Measurements from ENCODE around the gene TEPSIN.

Gene TEPSIN

GRCh38 chr17:81267390-81268067 is 28.7 kb upstream of the TEPSIN start:
- no peak for DNase-seq (ENCODE audit: low spot score)

- no peak for DNase-seq (ENCODE audit: low spot score)
Measured at GRCh38 chr17:81265576-81265975, 26.7 kb upstream of the TEPSIN start.

- no peak for DNase-seq (ENCODE audit: low spot score)
Measured at GRCh38 chr17:81264640-81265039, 25.8 kb upstream of the TEPSIN start.

- no peak for DNase-seq (ENCODE audit: low spot score)
Measured at GRCh38 chr17:81263371-81264181, 24.7 kb upstream of the TEPSIN start.

- no peak for DNase-seq (ENCODE audit: low spot score)
Measured at GRCh38 chr17:81261582-81262336, 22.9 kb upstream of the TEPSIN start.

GRCh38 chr17:81261096-81261495 is 22.2 kb upstream of the TEPSIN start:
- DNase-seq (ENCODE audit: low spot score) = no peak

GRCh38 chr17:81260641-81261040 is 21.8 kb upstream of the TEPSIN start:
- DNase-seq (ENCODE audit: low spot score) = no peak

- no peak for DNase-seq (ENCODE audit: low spot score)
Measured at GRCh38 chr17:81260171-81260570, 21.3 kb upstream of the TEPSIN start.

GRCh38 chr17:81259058-81259605 is 20.3 kb upstream of the TEPSIN start:
- no peak for DNase-seq (ENCODE audit: low spot score)

- DNase-seq (ENCODE audit: low spot score) = no peak
Measured at GRCh38 chr17:81258292-81258691, 19.4 kb upstream of the TEPSIN start.

- no peak for DNase-seq (ENCODE audit: low spot score)
Measured at GRCh38 chr17:81257533-81257932, 18.7 kb upstream of the TEPSIN start.

- no peak for DNase-seq (ENCODE audit: low spot score)
Measured at GRCh38 chr17:81256616-81257015, 17.8 kb upstream of the TEPSIN start.

- peak; percentile 63 for DNase-seq (ENCODE audit: low spot score)
Measured at GRCh38 chr17:81254955-81255717, 16.3 kb upstream of the TEPSIN start.

- DNase-seq (ENCODE audit: low spot score) = peak; percentile 76
Measured at GRCh38 chr17:81253358-81254131, 14.7 kb upstream of the TEPSIN start.

GRCh38 chr17:81252987-81253329 is 14.1 kb upstream of the TEPSIN start:
- no peak for DNase-seq (ENCODE audit: low spot score)

- DNase-seq (ENCODE audit: low spot score) = no peak
Measured at GRCh38 chr17:81252326-81252986, 13.6 kb upstream of the TEPSIN start.

GRCh38 chr17:81251709-81252301 is 12.9 kb upstream of the TEPSIN start:
- DNase-seq (ENCODE audit: low spot score) = no peak

GRCh38 chr17:81251094-81251708 is 12.3 kb upstream of the TEPSIN start:
- no peak for DNase-seq (ENCODE audit: low spot score)

- no peak for DNase-seq (ENCODE audit: low spot score)
Measured at GRCh38 chr17:81250286-81251093, 11.6 kb upstream of the TEPSIN start.
